ENCODE measurements around the gene SORBS1.

SORBS1 gene

GRCh38 chr10:95408983-95409873 lies 151.9 kb downstream of the SORBS1 start:
- DNase-seq (ENCODE audit: low spot score): no peak

DNA sequence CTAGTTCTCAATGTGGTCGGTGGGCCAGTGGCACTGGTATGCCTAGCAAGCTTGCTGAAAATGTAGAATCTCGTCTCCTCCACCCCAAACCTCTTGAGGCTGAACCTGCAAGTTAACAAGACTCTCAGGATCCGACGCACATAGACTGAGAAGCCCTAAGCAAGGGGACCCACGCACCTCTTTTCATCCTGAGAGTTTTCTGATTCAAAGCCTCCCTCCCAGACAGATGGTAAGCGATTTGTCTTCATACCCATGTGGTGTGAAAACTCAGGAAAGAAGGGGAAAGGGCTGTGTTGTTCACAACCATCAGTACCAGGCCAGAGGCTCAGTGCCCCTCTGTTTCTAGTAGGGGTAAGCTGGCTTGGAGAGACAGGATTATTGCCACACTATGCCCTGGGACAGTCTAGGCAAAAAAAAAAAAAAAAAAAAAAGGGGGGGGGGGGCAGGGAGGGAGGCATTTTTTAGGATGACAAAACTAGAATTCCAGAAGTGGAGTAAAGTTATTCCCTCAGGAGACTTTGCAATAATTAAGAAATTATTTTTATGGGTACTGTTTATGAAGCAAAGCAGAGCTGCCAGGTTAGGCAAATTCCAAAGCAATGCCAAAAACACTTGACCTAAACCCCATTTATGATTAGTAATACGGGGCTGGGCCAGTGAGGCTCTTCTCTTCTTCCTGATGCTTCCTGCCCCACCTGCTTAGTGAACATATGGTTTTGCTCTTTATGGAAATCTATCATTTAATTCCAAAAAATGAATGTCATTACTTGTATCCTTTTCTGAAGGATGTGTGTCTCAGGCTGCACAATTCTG lies 152.8 kb downstream of the SORBS1 start:
- DNase-seq (ENCODE audit: low spot score): no peak

GRCh38 chr10:95407546-95407945 lies 153.6 kb downstream of the SORBS1 start:
- no peak for DNase-seq (ENCODE audit: low spot score)

GRCh38 chr10:95406651-95407280 lies 154.4 kb downstream of the SORBS1 start:
- no peak for DNase-seq (ENCODE audit: low spot score)

DNA sequence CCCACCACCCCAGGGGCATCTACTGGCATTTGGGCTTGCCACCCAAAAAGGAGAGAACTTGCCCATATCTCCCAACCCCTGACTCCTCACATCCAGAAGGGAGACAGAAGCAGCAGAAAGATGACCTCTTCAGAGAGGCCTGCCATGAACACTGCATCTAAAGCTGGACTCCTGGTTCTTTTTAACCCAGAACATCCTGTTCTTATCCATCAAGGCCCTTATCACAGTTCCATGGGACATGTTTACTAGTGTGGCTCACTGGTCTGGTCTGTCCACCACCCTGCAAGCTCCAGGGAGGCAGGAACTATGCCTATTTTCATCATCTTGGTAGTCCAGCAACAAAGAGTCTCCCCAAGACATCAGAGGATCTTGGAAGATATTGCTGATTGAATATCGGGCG lies 155.5 kb downstream of the SORBS1 start:
- DNase-seq (ENCODE audit: low spot score): no peak

GRCh38 chr10:95404864-95405263 lies 156.3 kb downstream of the SORBS1 start:
- DNase-seq (ENCODE audit: low spot score): no peak

DNA sequence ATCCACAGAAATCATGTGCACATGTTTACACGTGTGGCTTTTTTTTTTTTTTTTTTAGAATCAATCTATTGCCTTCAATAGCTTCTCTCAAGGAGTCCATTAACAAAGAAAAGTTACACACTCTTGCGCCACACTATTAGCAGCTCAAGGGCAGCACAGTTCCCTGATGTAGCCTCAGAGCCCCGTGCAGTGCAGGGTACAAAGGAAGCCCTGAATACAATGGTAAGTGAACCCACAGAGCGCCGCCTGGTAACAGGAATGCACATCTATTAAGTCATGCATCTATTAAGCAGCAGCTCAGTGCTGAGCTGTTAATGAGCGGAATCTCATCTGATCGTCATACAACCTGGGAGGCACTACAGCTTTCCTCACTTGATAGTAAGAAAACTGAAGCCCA lies 156.7 kb downstream of the SORBS1 start:
- no peak for DNase-seq (ENCODE audit: low spot score)

- DNase-seq (ENCODE audit: low spot score): no peak
Observed at GRCh38 chr10:95403700-95404461, 157.3 kb downstream of the SORBS1 start.

GRCh38 chr10:95401704-95402469 lies 159.3 kb downstream of the SORBS1 start:
- no peak for DNase-seq (ENCODE audit: low spot score)

DNA sequence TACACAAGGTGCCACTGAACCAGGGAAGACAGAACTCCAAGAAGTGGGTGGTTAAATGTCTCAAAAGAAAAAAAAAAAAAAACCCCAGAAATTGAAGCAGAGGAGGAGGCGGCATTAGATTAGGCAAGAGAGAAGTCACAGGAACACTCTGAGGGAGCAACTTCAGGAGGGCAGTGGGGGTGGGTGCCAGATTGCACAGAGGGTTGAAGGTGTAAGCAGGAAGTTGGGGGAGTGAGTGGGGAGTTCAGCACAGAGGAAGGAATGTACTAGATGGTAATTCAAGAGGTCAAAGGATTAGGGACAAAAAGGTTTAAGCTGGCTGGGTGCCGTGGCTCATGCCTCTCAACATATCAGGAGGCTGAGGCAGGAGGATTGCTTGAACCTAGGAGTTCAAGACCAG lies 160.4 kb downstream of the SORBS1 start:
- no peak for DNase-seq (ENCODE audit: low spot score)

GRCh38 chr10:95399183-95399582 lies 162.0 kb downstream of the SORBS1 start:
- no peak for DNase-seq (ENCODE audit: low spot score)

DNA sequence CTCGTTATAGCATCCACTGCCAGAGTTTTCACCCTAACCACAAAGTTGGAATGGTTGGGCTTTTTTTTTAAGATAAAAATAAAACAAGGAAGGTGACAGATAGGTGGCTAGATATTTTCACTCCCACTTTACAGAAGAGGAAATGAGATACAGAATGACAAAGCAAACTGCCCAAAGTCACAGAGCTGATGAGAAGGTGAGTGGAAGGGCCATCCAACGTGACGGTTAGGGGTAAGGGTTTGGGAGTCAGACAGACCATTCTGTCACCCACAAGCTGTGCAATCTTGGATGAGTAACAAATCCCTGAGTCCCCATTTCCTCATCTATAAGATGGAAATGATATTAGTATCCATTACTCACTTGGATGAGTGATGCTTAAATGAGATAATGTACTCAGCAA lies 163.4 kb downstream of the SORBS1 start:
- DNase-seq (ENCODE audit: low spot score): no peak

DNA sequence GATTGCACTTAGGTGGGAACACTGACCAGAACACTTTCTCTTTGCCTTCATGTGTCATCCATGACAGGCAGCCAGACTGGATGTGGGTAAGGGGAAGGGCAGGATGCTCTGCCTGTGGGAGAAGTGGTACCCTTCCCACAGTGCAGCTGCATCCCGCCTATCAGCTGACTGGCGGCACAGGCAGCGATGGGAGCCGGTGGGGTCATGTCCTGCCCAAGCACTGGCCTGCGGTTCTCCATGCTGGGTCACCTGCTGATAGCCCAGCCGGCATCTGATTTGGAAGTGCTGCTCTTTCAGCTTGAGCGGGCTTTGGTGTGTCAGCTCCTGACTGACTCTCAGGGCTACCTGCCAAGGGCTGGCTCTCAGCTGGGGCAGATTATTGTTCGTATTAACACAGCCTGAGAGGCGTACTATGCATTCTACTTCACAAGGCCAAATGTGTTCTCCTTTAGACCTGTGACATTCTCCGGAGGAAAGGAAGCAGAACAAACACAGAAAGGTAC lies 165.2 kb downstream of the SORBS1 start:
- no peak for DNase-seq (ENCODE audit: low spot score)

DNA sequence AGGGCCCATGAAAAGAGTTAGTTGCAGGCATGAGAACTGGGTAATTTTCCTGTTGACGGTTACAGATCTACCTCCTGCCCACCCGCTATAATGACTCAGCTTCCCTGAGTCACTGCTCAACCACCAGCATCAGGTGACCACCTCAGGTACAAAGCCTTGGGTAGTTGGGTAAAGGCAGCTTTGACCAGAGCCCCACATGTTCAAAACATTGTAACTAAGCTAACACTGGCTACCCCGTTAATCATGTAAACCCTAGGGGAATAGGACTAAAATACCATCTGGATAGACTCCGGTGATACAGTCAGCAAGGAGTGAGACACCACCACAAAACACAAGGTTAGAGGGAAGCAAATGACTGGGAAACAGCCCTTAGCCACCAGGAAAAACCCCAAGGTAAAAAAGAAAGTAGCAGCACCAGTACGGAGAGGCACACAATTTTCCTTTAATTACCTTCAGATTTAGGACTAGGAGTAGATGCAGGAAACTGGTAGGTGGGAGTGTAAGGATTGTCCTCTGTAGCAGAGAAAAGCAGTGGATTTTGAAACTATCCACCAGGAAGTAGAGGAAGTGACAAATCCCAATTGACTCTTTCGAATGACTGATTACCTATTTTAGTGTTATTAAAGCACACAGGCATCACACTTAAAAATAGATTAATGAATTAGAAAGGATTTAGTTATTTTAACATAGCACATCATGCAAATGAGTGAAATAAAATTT lies 166.8 kb downstream of the SORBS1 start:
- no peak for DNase-seq (ENCODE audit: low spot score)

GRCh38 chr10:95392681-95393164 lies 168.4 kb downstream of the SORBS1 start:
- no peak for DNase-seq (ENCODE audit: low spot score)

DNA sequence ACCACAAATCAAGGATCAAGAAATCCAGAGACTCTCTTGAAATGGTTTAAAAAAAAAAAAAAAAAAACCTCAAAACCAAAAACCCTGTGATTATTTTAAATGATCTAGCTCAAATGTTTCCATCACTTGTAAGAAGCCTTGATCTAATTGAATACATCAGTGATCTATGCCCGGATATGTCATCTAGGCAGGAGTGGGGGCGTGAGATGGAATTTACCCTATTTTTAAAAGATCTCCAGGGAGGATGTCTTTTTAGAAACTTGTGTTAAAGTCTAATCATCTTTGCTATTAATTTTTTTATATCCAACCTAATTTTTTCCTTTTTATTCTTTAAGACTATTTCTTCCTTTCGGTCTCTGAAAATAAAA lies 169.0 kb downstream of the SORBS1 start:
- DNase-seq (ENCODE audit: low spot score): no peak

DNA sequence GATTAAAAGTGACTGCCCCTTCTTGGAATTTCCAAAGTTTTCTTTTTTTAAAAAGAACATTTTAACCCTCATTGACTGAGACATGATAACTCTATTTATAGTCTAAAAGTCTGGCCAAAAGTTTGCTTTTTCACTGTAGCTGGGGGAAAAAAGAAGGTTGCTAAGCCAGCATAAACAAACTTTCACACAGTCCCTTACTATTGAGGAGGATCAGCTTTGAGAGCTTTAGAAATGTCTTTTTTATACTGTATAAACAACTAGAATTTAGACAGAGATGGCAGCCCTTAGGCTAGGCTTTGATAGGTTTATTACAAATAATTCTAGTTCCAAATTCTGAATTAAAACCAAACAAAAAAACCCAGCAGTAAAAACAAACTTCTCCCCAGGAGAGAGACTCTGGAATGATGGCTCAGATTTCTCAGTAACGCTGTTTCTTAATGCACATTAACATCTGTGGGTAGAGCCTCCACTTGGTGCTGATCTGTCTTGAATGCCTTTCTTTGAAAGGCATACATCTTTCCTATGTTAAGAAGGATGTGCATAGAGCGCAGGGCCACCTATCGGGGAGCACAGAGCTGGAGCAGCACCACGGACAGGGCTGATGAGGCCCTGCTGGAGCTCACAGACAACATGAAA lies 169.5 kb downstream of the SORBS1 start:
- no peak for DNase-seq (ENCODE audit: low spot score)

- DNase-seq (ENCODE audit: low spot score): no peak
Observed at GRCh38 chr10:95391164-95391563, 170.0 kb downstream of the SORBS1 start.

GRCh38 chr10:95389982-95390381 lies 171.2 kb downstream of the SORBS1 start:
- no peak for DNase-seq (ENCODE audit: low spot score)

DNA sequence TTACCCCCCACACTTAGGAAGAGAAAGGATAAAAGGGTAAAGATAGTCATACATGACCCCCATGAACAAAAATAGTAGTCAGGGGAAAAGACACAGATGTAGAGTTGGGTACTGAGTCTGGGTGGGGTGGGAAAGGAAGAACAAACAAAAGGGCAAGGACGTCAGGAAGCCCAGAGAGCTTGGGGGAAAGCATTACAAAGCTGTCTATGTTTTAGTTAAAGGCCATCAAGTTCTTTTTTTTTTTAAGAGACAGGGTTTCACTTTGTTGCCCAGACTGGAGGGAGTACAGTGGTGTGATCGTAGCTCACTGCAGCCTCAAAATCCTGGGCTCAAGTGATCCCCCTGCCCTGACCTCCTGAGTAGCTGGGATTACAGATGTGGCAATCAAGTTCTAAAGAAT lies 172.0 kb downstream of the SORBS1 start:
- DNase-seq (ENCODE audit: low spot score): no peak
